Spleen (tissue), 11 donors: ENCODE measurements around the gene ZNF354C. TPM values are rescaled to one million over a fixed set of nuclear protein-coding genes. Genes with fewer than 3 reads are reported as not detected.

Source experiments
- DNase-seq: peaks from one replicate; pipeline ENCODE4 v3.0.0-alpha.2; 2020
- H3K27ac ChIP-seq, 8 donors: fragments of 200-600 bp; sonication (generic) in 7 of 8; 1 replicate in 4 of 8; 2 replicates in 4 of 8; pipeline versions ENCODE4 v1.5.0 to v1.8.0; 2016 to 2021; ENCODE audit warnings: inconsistent platforms in 4 of 8, mild to moderate bottlenecking in 4 of 8, moderate library complexity in 1 of 8
- H3K27me3 ChIP-seq, 7 donors: fragments of 200-600 bp; sonication (generic) in 6 of 7; replicated peaks in 1 of 7; 1 replicate in 4 of 7; 2 replicates in 3 of 7; pipeline versions ENCODE4 v1.5.0 to v1.8.0; 2016 to 2021; ENCODE audit warnings: inconsistent platforms in 3 of 7, mild to moderate bottlenecking in 1 of 7
- H3K36me3 ChIP-seq, 6 donors: fragments of 200-600 bp; sonication (generic) in 5 of 6; 1 replicate in 4 of 6; 2 replicates in 2 of 6; pipeline versions ENCODE4 v1.5.0 to v1.8.0; 2016 to 2021; ENCODE audit warnings: inconsistent platforms in 2 of 6
- H3K4me1 ChIP-seq, 6 donors: fragments of 200-600 bp; sonication (generic) in 5 of 6; 1 replicate in 3 of 6; 2 replicates in 3 of 6; pipeline versions ENCODE4 v1.5.0 to v1.8.0; 2016 to 2021; ENCODE audit warnings: inconsistent platforms in 3 of 6
- H3K4me3 ChIP-seq, 8 donors: fragments of 200-600 bp; sonication (generic) in 7 of 8; 1 replicate in 4 of 8; 2 replicates in 4 of 8; pipeline versions ENCODE4 v1.5.0 to v1.8.0; 2016 to 2021; ENCODE audit warnings: inconsistent platforms in 4 of 8, mild to moderate bottlenecking in 4 of 8, moderate library complexity in 2 of 8
- H3K9me3 ChIP-seq, 8 donors: fragments of 200-600 bp; sonication (generic) in 7 of 8; 1 replicate in 4 of 8; 2 replicates in 4 of 8; pipeline versions ENCODE4 v1.5.0 to v1.8.0; 2016 to 2021; ENCODE audit warnings: inconsistent platforms in 4 of 8
- POLR2A ChIP-seq, 3 donors: fragments of 450-650 bp; IDR thresholded peaks; one replicate each; pipeline ENCODE4 v1.5.1; 2017; ENCODE audit warnings: antibody characterized with exemption in 3 of 3, mild to moderate bottlenecking in 1 of 3
- POLR2AphosphoS5 ChIP-seq, 3 donors: sonication (generic); formaldehyde crosslinking; IDR thresholded peaks; one replicate each; pipeline ENCODE4 v1.5.1; 2017; ENCODE audit warnings: antibody characterized with exemption in 3 of 3
- WGBS, 5 donors: extraction: QIAGEN DNeasy Blood & Tissue Kit in 3 of 5; methylation state at CpG; one replicate each; pipeline versions ENCODE4 v1.1.5 to v1.1.7; 2013 to 2018; 5-methylcytosine and 5-hydroxymethylcytosine counted together
- intact Hi-C: fragments of 100-400 bp; cut with DNase I; formaldehyde crosslinking; loops from one replicate; pipeline ENCODE4 v1.15.0; 2023; ENCODE audit warnings: low total_unique reads
- polyA plus RNA-seq, 3 donors: library from polyadenylated mRNA; stranded (reverse); fragments of 200-250 nt; gene quantifications; one replicate each; pipeline ENCODE4 v1.2.1, GENCODE V29; 2013
- total RNA-seq, 7 donors: library from RNA; depleted of rRNA in 3 of 7; stranded (reverse); fragments of >200 nt in 3 of 7; fragmentation: NEBNext Ultra II Directional in 4 of 7; extraction: Animal tissue kit (Norgen Biotek cat#: 25700) in 4 of 7; gene quantifications; one replicate each; pipeline versions ENCODE4 v1.1.0 to v1.2.1, GENCODE V29; 2016 to 2021
- TF ChIP-seq, protein P1 (sequence below), 11 experiments: fragments of 200-600 bp in 7 of 11; fragments of 450-650 bp in 4 of 11; sonication (generic) in 4 of 11; IDR thresholded peaks in 8 of 11; conservative IDR thresholded peaks in 3 of 11; 1 replicate in 7 of 11; 2 replicates in 4 of 11; pipeline versions ENCODE4 v1.4.0 to v1.8.0; 2016 to 2021; ENCODE audit warnings: antibody characterized with exemption in 11 of 11, inconsistent platforms in 4 of 11, mild to moderate bottlenecking in 1 of 11
- donor health status: healthy with polysubstance abuse.
- donor health status: DM: no; HTN: no; CAD: no; lungs with moderate emphysema.
- donor health status: DM: no; HTN: no; CAD: no.
- donor health status: Bipolar disorder and iron deficiency.
- donor health status: healthy.
- donor health status: DM: no; HTN: no; CAD: no.
- donor health status: DM: yes; HTN: yes; CAD: no.

Gene ZNF354C
- total and polyA plus RNA-seq, 10 donors = 1.3 to 8.5 (median 6.6) TPM

DNA sequence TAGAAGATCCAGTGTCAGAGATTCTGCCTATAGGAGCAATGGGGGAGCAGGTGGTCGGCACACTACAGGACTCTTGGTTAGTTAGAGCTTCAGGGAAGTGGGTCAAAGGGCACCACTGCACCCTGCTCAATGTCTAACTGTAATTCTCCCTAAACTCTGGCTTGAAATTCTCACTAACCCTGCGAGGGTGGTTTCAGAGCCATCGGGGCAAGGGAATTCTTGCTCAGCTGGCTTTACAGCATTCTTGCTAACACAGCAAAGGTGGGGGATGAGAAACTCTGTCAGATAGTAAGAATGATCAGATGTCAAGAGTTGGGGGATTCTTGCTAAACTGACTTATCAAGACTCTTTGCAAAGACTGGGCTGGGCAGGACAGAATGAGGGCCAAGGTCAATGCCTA, 4.7 kb upstream of the ZNF354C start:
- H3K4me1 ChIP-seq = peaks cover 0 to 8% (median 5%) of the 10 kb centered on the region in 6 donors
- TF ChIP-seq POLR2AphosphoS5 (IDR thresholded peaks at IDR 0.05) = no peak
- TF ChIP-seq POLR2A (IDR thresholded peaks at IDR 0.05) = no peak
- TF ChIP-seq, protein P1, sequence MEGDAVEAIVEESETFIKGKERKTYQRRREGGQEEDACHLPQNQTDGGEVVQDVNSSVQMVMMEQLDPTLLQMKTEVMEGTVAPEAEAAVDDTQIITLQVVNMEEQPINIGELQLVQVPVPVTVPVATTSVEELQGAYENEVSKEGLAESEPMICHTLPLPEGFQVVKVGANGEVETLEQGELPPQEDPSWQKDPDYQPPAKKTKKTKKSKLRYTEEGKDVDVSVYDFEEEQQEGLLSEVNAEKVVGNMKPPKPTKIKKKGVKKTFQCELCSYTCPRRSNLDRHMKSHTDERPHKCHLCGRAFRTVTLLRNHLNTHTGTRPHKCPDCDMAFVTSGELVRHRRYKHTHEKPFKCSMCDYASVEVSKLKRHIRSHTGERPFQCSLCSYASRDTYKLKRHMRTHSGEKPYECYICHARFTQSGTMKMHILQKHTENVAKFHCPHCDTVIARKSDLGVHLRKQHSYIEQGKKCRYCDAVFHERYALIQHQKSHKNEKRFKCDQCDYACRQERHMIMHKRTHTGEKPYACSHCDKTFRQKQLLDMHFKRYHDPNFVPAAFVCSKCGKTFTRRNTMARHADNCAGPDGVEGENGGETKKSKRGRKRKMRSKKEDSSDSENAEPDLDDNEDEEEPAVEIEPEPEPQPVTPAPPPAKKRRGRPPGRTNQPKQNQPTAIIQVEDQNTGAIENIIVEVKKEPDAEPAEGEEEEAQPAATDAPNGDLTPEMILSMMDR (IDR thresholded peaks at IDR 0.05 in 8 of 11, conservative IDR thresholded peaks at IDR 0.05 in 3 of 11) = no peak
- H3K36me3 ChIP-seq = no peaks in the 10 kb centered on the region
- WGBS, 5 donors = 66 to 87% (median 77%) methylated on average over 3 of the region's 3 CpGs
- intact Hi-C loops = no loop called here
- no peak overlapping the region for H3K27ac ChIP-seq
- H3K27me3 ChIP-seq = no peaks in the 10 kb centered on the region
- no peak overlapping the region for H3K4me3 ChIP-seq
- no peak for DNase-seq
- H3K9me3 ChIP-seq = peaks cover 0 to 68% (median 13%) of the 10 kb centered on the region in 8 donors

DNA sequence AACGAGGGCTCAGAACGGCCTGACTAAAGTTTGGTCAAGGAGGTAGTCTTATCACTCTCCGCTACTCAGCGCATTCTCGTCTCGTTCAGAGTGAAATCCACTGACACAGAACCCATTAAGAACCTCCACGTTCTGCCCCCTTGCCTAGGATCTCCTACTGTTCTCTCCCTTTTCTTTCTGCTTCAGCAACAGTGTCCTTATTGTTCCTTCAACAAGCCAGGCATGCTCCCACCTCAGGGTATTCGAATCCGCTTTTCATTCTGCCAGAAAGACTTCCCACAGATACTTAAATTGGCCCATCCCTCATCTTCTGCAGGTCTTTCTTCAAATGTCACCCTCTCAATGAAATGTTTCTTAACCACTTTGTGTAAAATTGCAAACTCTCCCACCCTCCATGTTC, 4.3 kb upstream of the ZNF354C start:
- no peak overlapping the region for H3K27ac ChIP-seq
- H3K4me1 ChIP-seq = peaks cover 0 to 11% (median 7%) of the 10 kb centered on the region in 6 donors
- WGBS, 5 donors = 73 to 84% (median 79%) methylated on average over 9 of the region's 9 CpGs
- no peaks in the 10 kb centered on the region for H3K36me3 ChIP-seq
- no peak overlapping the region for H3K4me3 ChIP-seq
- no peak for DNase-seq
- no peak for TF ChIP-seq POLR2A (IDR thresholded peaks at IDR 0.05)
- TF ChIP-seq, protein P1 (IDR thresholded peaks at IDR 0.05 in 8 of 11, conservative IDR thresholded peaks at IDR 0.05 in 3 of 11) = no peak
- TF ChIP-seq POLR2AphosphoS5 (IDR thresholded peaks at IDR 0.05) = no peak
- intact Hi-C loops = no loop called here
- peaks cover 0 to 64% (median 8%) of the 10 kb centered on the region in 8 donors for H3K9me3 ChIP-seq
- H3K27me3 ChIP-seq = no peaks in the 10 kb centered on the region

DNA sequence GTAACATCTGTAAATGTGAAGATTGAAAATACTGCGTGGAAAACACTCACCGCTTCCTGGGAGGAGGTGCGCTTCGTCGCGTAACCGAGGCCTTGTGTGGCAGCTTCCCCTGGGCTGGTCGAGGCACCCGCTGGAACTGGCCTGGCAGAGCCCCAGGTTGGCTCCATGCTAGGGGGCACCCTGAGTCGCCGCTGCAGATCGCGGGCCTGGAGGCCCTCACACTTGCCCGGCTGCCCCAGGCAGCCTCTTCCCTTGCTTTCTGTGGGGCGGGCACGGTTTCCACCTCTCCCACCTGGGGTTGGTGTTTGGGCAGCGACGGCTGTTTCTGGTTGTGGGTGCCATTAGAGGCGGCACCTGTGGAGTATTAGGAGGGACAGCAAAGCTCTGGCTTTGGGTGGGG, 852 bp downstream of the ZNF354C start:
- peak; percentile 78 for DNase-seq
- peaks cover 0 to 57% (median 21%) of the 10 kb centered on the region in 8 donors for H3K9me3 ChIP-seq
- H3K27me3 ChIP-seq = no peaks in the 10 kb centered on the region
- H3K27ac ChIP-seq = peak overlapping the region in 4 of 8 donors; percentile 72 to 88 (median 82)
- peaks cover 0 to 21% (median 17%) of the 10 kb centered on the region in 6 donors for H3K4me1 ChIP-seq
- intact Hi-C loops = no loop called here
- H3K4me3 ChIP-seq = peak overlapping the region; percentile 54 to 95 (median 71)
- 81 to 89% (median 85%) methylated on average over 12 to 19 of the region's 19 CpGs for WGBS, 5 donors
- TF ChIP-seq POLR2A (IDR thresholded peaks at IDR 0.05) (no peak), POLR2AphosphoS5 (IDR thresholded peaks at IDR 0.05) (no peak)
- TF ChIP-seq, protein P1 (IDR thresholded peaks at IDR 0.05 in 8 of 11, conservative IDR thresholded peaks at IDR 0.05 in 3 of 11) = no peak
- peaks cover 2 to 42% (median 27%) of the 10 kb centered on the region in 6 donors for H3K36me3 ChIP-seq

DNA sequence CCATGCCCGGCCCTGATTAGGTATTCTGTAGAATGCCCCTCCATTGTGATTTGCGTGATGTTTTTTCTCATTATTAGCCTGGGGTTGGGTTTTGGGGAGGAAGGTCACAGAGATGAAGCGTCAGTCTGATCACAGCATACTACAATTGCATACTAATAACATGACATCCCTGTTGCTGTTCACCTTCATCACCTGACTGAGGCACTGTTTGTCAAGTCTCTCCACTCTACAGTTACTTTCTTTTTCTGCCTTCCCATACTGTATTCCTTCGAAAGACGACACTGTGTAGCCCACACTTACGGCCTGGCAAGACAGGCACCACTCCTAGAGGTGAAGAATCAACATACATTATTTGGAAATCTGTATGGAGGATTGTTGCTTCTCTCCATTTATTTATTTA, 5.5 kb downstream of the ZNF354C start:
- H3K4me3 ChIP-seq = no peak overlapping the region
- peaks cover 5 to 89% (median 64%) of the 10 kb centered on the region in 6 donors for H3K36me3 ChIP-seq
- H3K4me1 ChIP-seq = peaks cover 0 to 14% (median 12%) of the 10 kb centered on the region in 6 donors
- H3K9me3 ChIP-seq = peaks cover 7 to 90% (median 68%) of the 10 kb centered on the region in 8 donors
- H3K27me3 ChIP-seq = no peaks in the 10 kb centered on the region
- no peak for DNase-seq
- TF ChIP-seq POLR2A (IDR thresholded peaks at IDR 0.05) (no peak), POLR2AphosphoS5 (IDR thresholded peaks at IDR 0.05) (no peak)
- TF ChIP-seq, protein P1 (IDR thresholded peaks at IDR 0.05 in 8 of 11, conservative IDR thresholded peaks at IDR 0.05 in 3 of 11) = no peak
- intact Hi-C loops = no loop called here
- no peak overlapping the region for H3K27ac ChIP-seq
- WGBS, 5 donors = 92 to 99% (median 97%) methylated on average over 6 of the region's 6 CpGs
